GM10248 (cell line): ENCODE results near the gene TCF23.
"Not testable (repeated sequence)": the region's sequence is repeated elsewhere in the genome, so short reads cannot be mapped to it uniquely, and the experiment has no call there.

Experiments
- CTCF ChIA-PET: fragments of 300-600 bp; sonication (Branson Sonifier 250); formaldehyde crosslinking; extraction: SDS; loops from one replicate; lab custom pipeline; 2021; ENCODE audit warnings: antibody characterized with exemption; lab: Yijun Ruan, JAX
- POLR2A ChIA-PET: fragments of 350-650 bp; sonication (Branson Sonifier 250); formaldehyde crosslinking; extraction: SDS; loops from one replicate; lab custom pipeline; 2020; ENCODE audit warnings: antibody characterized with exemption; lab: Yijun Ruan, JAX
- DNase-seq: peaks from one replicate; pipeline ENCODE4 v3.0.0; 2012; ENCODE audit errors: extremely low spot score
- CTCF ChIP-seq: IDR thresholded peaks from 2 replicates; pipeline ENCODE4 v1.5.1; 2012; ENCODE audit warnings: mild to moderate bottlenecking, low read depth; ENCODE audit errors: extremely low read depth, missing control alignments, control extremely low read depth

Gene TCF23

GRCh38 chr2:27194538-27195354 lies 45.9 kb downstream of the TCF23 start:
- POLR2A ChIA-PET, result interaction anchor here (0.6 kb wide), 1 partner anchor 35 kb away, joined by 3 read pairs; no protein-coding TSS in a partner anchor
- DNase-seq, result no peak

GRCh38 chr2:27195799-27196198 lies 47.0 kb downstream of the TCF23 start:
- CTCF ChIA-PET, POLR2A ChIA-PET: not testable (repeated sequence)

More at GRCh38 chr2:27194538-27195354, 45.9 kb downstream of the TCF23 start:
- TF ChIP-seq CTCF, result no peak
- CTCF ChIA-PET, result interaction anchor here (0.9 to 1.6 kb wide), 6 partner anchors 9 to 233 kb away, joined by 3 to 6 read pairs (median 4); no protein-coding TSS in a partner anchor

GRCh38 chr2:27198068-27198467 lies 49.3 kb downstream of the TCF23 start:
- CTCF ChIA-PET, result interaction anchor here (1.5 kb wide), 1 partner anchor 46 kb away, joined by 3 read pairs; no protein-coding TSS in a partner anchor
- POLR2A ChIA-PET, DNase-seq: not testable (repeated sequence)

More at GRCh38 chr2:27195799-27196198, 47.0 kb downstream of the TCF23 start:
- DNase-seq, result not testable (repeated sequence)

- ChIA-PET POLR2A (no interaction called here), CTCF (interaction anchor here (1.2 to 1.5 kb wide), 2 partner anchors 46 to 80 kb away, joined by 3 read pairs; no protein-coding TSS in a partner anchor)
- DNase-seq, result no peak
- no peak for TF ChIP-seq CTCF
These were observed 49.8 kb downstream of the TCF23 start for GRCh38 chr2:27198627-27199026.

GRCh38 chr2:27199241-27199640 lies 50.4 kb downstream of the TCF23 start:
- no peak for DNase-seq
- ChIA-PET POLR2A (no interaction called here), CTCF (interaction anchor here (1.2 to 2.0 kb wide), 5 partner anchors 8 to 849 kb away, joined by 3 to 8 read pairs (median 3); no protein-coding TSS in a partner anchor)
- TF ChIP-seq CTCF, result no peak

GRCh38 chr2:27201675-27202074 lies 52.9 kb downstream of the TCF23 start:
- POLR2A ChIA-PET, result no interaction called here
- CTCF ChIA-PET, result interaction anchor here (1.5 kb wide), 1 partner anchor 240 kb away, joined by 3 read pairs; no protein-coding TSS in a partner anchor
- TF ChIP-seq CTCF, result no peak
- DNase-seq, result no peak

- ChIA-PET CTCF (interaction anchor here (1.3 to 2.0 kb wide), 3 partner anchors 11 to 241 kb away, joined by 3 to 9 read pairs (median 4); partner anchors contain the start of gene TRIM54), POLR2A (no interaction called here)
- TF ChIP-seq CTCF, result no peak
- DNase-seq, result no peak
These were observed 54.0 kb downstream of the TCF23 start for GRCh38 chr2:27202854-27203253.
